CD14-positive monocyte (primary cell): ENCODE data around the gene OSBPL10. TPM values are rescaled to one million over a fixed set of nuclear protein-coding genes. Genes with fewer than 3 reads are reported as not detected.

Experiments
- DNase-seq, 3 donors: peaks; one replicate each; pipeline ENCODE4 v3.0.0-alpha.2; 2011 to 2022
- H2AFZ ChIP-seq: 2 replicates; pipeline ENCODE4 v1.6.0; 2012; ENCODE audit warnings: mild to moderate bottlenecking, low read depth, low read length, inconsistent platforms; ENCODE audit not compliant: insufficient read depth, poor library complexity, severe bottlenecking
- H3K27ac ChIP-seq, 2 donors: 1 replicate in 1 of 2; 2 replicates in 1 of 2; pipeline ENCODE4 v1.5.1; 2012 to 2013; ENCODE audit warnings: low read length in 2 of 2, control low read depth in 1 of 2, inconsistent platforms in 1 of 2, low read depth in 1 of 2, mild to moderate bottlenecking in 1 of 2
- H3K27me3 ChIP-seq, 2 donors: one replicate each; pipeline versions ENCODE4 v1.6.0 to v1.6.1; 2011 to 2013; ENCODE audit warnings: low read length in 2 of 2; ENCODE audit not compliant: control insufficient read depth in 2 of 2, insufficient read depth in 2 of 2
- H3K36me3 ChIP-seq, 2 donors: replicated peaks in 1 of 2; 1 replicate in 1 of 2; 2 replicates in 1 of 2; pipeline versions ENCODE4 v1.5.1 to v1.6.1; 2012 to 2013; ENCODE audit warnings: low read length in 2 of 2, control low read depth in 1 of 2, inconsistent platforms in 1 of 2, mild to moderate bottlenecking in 1 of 2; ENCODE audit not compliant: insufficient read depth in 2 of 2, control insufficient read depth in 1 of 2
- H3K4me1 ChIP-seq, 2 donors: 1 replicate in 1 of 2; 2 replicates in 1 of 2; pipeline versions ENCODE4 v1.5.1 to v1.6.1; 2012 to 2013; ENCODE audit warnings: low read length in 2 of 2, control low read depth in 1 of 2, inconsistent platforms in 1 of 2, mild to moderate bottlenecking in 1 of 2, moderate library complexity in 1 of 2; ENCODE audit not compliant: insufficient read depth in 2 of 2, control insufficient read depth in 1 of 2
- H3K4me2 ChIP-seq: replicated peaks from 2 replicates; pipeline ENCODE3; 2012; ENCODE audit warnings: low read length, moderate library complexity, mild to moderate bottlenecking; ENCODE audit not compliant: poor library complexity, severe bottlenecking; ENCODE audit errors: extremely low read depth
- H3K4me3 ChIP-seq, 3 experiments: fragments of 200-600 bp in 1 of 3; sonication (generic) in 1 of 3; replicated peaks in 1 of 3; 1 replicate in 2 of 3; 2 replicates in 1 of 3; pipeline ENCODE4 v1.5.1; 2011 to 2013; ENCODE audit warnings: low read length in 3 of 3, mild to moderate bottlenecking in 3 of 3, control low read depth in 2 of 3, low read depth in 2 of 3, inconsistent platforms in 1 of 3, moderate library complexity in 1 of 3
- H3K79me2 ChIP-seq: 2 replicates; pipeline ENCODE4 v1.6.0; 2012; ENCODE audit warnings: mild to moderate bottlenecking, control low read depth, inconsistent platforms, low read length, moderate library complexity; ENCODE audit not compliant: insufficient read depth
- H3K9ac ChIP-seq: 2 replicates; pipeline ENCODE4 v1.6.0; 2017; ENCODE audit warnings: low read length, mild to moderate bottlenecking; ENCODE audit not compliant: insufficient read depth, poor library complexity, severe bottlenecking
- H3K9me3 ChIP-seq, 2 donors: replicated peaks in 1 of 2; 1 replicate in 1 of 2; 2 replicates in 1 of 2; pipeline versions ENCODE4 v1.5.1 to v1.6.1; 2012 to 2013; ENCODE audit warnings: low read length in 2 of 2, control low read depth in 1 of 2; ENCODE audit not compliant: control insufficient read depth in 1 of 2, insufficient read depth in 1 of 2
- H4K20me1 ChIP-seq: 2 replicates; pipeline ENCODE4 v1.6.0; 2012; ENCODE audit warnings: mild to moderate bottlenecking, low read length, control low read depth, moderate library complexity; ENCODE audit not compliant: insufficient read depth
- H3K27ac Mint-ChIP-seq, 7 donors: one replicate each; pipeline ENCODE4 v1.8.0; 2020; ENCODE audit warnings: mild to moderate bottlenecking in 7 of 7, mixed read lengths in 7 of 7, moderate library complexity in 6 of 7, inconsistent platforms in 2 of 7
- H3K27me3 Mint-ChIP-seq, 3 donors: one replicate each; pipeline ENCODE4 v1.8.0; 2021 to 2022; ENCODE audit warnings: low read depth in 3 of 3, mild to moderate bottlenecking in 3 of 3, mixed read lengths in 3 of 3, moderate library complexity in 3 of 3, inconsistent platforms in 1 of 3
- H3K36me3 Mint-ChIP-seq, 2 donors: one replicate each; pipeline ENCODE4 v1.8.0; 2020; ENCODE audit warnings: mixed read lengths in 2 of 2, inconsistent platforms in 1 of 2, mild to moderate bottlenecking in 1 of 2
- H3K4me1 Mint-ChIP-seq: one replicate; pipeline ENCODE4 v1.8.0; 2020; ENCODE audit warnings: mild to moderate bottlenecking, mixed read lengths
- H3K4me3 Mint-ChIP-seq, 2 donors: one replicate each; pipeline ENCODE4 v1.8.0; 2020; ENCODE audit warnings: mild to moderate bottlenecking in 2 of 2, mixed read lengths in 2 of 2, moderate library complexity in 1 of 2
- H3K9me3 Mint-ChIP-seq, 7 donors: one replicate each; pipeline ENCODE4 v1.8.0; 2020 to 2022; ENCODE audit warnings: mixed read lengths in 7 of 7, mild to moderate bottlenecking in 6 of 7, moderate library complexity in 6 of 7, inconsistent platforms in 2 of 7
- CTCF ChIP-seq: fragments of 200-600 bp; IDR thresholded peaks from one replicate; pipeline ENCODE4 v1.8.0; 2022; ENCODE audit warnings: antibody characterized with exemption, mild to moderate bottlenecking
- WGBS: methylation state at CpG from one replicate; pipeline ENCODE4 v1.1.5; 2013; ENCODE audit warnings: missing lambda C conversion rate; ENCODE audit not compliant: insufficient coverage; 5-methylcytosine and 5-hydroxymethylcytosine counted together
- intact Hi-C, 2 donors: fragments of 100-400 bp; cut with micrococcal nuclease; formaldehyde crosslinking; loops; one replicate each; pipeline versions ENCODE4 v1.15.0 to v1.15.1; 2023
- polyA plus RNA-seq, 3 donors: library from polyadenylated mRNA; depleted of rRNA in 1 of 3; unstranded in 2 of 3; stranded (reverse) in 1 of 3; fragments of 300-500 nt in 2 of 3; fragments of >200 nt in 1 of 3; fragmentation: Illumina TruSeq in 2 of 3; gene quantifications; 1 replicate in 2 of 3; 2 replicates in 1 of 3; pipeline ENCODE4 v1.2.3, GENCODE V29; 2012 to 2021

The OSBPL10 gene
- polyA plus RNA-seq, 3 donors: 0.03 TPM; not detected in 2

- Histone ChIP-seq H3K27me3 (no peaks in the 10 kb centered on the region), H2AFZ (no peak overlapping the region), H3K9me3 (no peaks in the 10 kb centered on the region), H3K79me2 (peaks cover 48% of the 10 kb centered on the region), H4K20me1 (peaks cover 46% of the 10 kb centered on the region), H3K4me1 (no peaks in the 10 kb centered on the region), H3K4me3 (no peak overlapping the region), H3K36me3 (peaks cover 33 to 54% of the 10 kb centered on the region in 2 donors), H3K9ac (no peak overlapping the region), H3K27ac (no peak overlapping the region), H3K4me2 (no peak overlapping the region)
- no peak for DNase-seq
- intact Hi-C loops: no loop called here
- Mint-ChIP-seq H3K4me1 (peaks cover 8% of the 10 kb centered on the region), H3K36me3 (peaks cover 29 to 50% of the 10 kb centered on the region in 2 donors), H3K27ac (no peak overlapping the region), H3K27me3 (peaks cover 0 to 1% (median 0%) of the 10 kb centered on the region in 3 donors), H3K4me3 (no peak overlapping the region), H3K9me3 (no peaks in the 10 kb centered on the region)
- no peak for TF ChIP-seq CTCF
- no CpG with 5 or more reads among the region's 4 CpGs for WGBS
These were observed 365.8 kb downstream of the OSBPL10 start for GRCh38 chr3:31615071-31615875.

- no peak overlapping the region for H3K4me2 ChIP-seq
- H3K36me3 ChIP-seq: peaks cover 25 to 45% of the 10 kb centered on the region in 2 donors
- Mint-ChIP-seq H3K36me3 (peaks cover 27 to 40% of the 10 kb centered on the region in 2 donors), H3K4me1 (peaks cover 8% of the 10 kb centered on the region), H3K9me3 (no peaks in the 10 kb centered on the region), H3K4me3 (no peak overlapping the region), H3K27ac (no peak overlapping the region), H3K27me3 (peaks cover 0 to 1% (median 0%) of the 10 kb centered on the region in 3 donors)
- H3K4me3 ChIP-seq: no peak overlapping the region
- peaks cover 49% of the 10 kb centered on the region for H4K20me1 ChIP-seq
- no peak for DNase-seq
- peaks cover 52% of the 10 kb centered on the region for H3K79me2 ChIP-seq
- intact Hi-C loops: no loop called here
- TF ChIP-seq CTCF: no peak
- H3K27me3 ChIP-seq: no peaks in the 10 kb centered on the region
- no peaks in the 10 kb centered on the region for H3K9me3 ChIP-seq
- no peak overlapping the region for H3K27ac ChIP-seq
- no CpG with 5 or more reads among the region's 5 CpGs for WGBS
- no peaks in the 10 kb centered on the region for H3K4me1 ChIP-seq
- no peak overlapping the region for H2AFZ ChIP-seq
- no peak overlapping the region for H3K9ac ChIP-seq
These were observed 366.7 kb downstream of the OSBPL10 start for GRCh38 chr3:31614162-31614921.
